HL-60 (cell line): Measurements from ENCODE around the gene GPC5.

Source experiments
- CTCF ChIP-seq: IDR thresholded peaks from one replicate; pipeline ENCODE4 v1.5.1; 2011; ENCODE audit warnings: low read length, control low read depth, inconsistent platforms; ENCODE audit not compliant: insufficient read depth
- POLR2AphosphoS5 ChIP-seq: IDR thresholded peaks from 2 replicates; pipeline ENCODE4 v1.6.1; 2012; ENCODE audit warnings: low read depth
- REST ChIP-seq: IDR thresholded peaks from 2 replicates; pipeline ENCODE4 v1.6.1; 2012; ENCODE audit warnings: low read depth; ENCODE audit not compliant: insufficient replicate concordance
- SPI1 ChIP-seq: IDR thresholded peaks from 2 replicates; pipeline ENCODE4 v1.6.1; 2012; ENCODE audit warnings: low read depth, mild to moderate bottlenecking, borderline replicate concordance

- TF ChIP-seq CTCF = no peak
- TF ChIP-seq REST = no peak
- TF ChIP-seq POLR2AphosphoS5 = no peak
- no peak for TF ChIP-seq SPI1
Observed at GRCh38 chr13:91726671-91727070, 328.2 kb downstream of the GPC5 start.
